BE2C (cell line): Measurements from ENCODE around the gene ABI3.

Source experiments
- DNase-seq: peaks from one replicate; pipeline ENCODE4 v3.0.0-alpha.2; 2020
- H3K27me3 ChIP-seq: fragments of 250-450 bp; sonication (Bioruptor Pico); 2 replicates; pipeline ENCODE4 v1.5.1; 2020; ENCODE audit warnings: mild to moderate bottlenecking
- H3K36me3 ChIP-seq: fragments of 250-450 bp; sonication (Bioruptor Pico); 2 replicates; pipeline ENCODE4 v1.5.1; 2020; ENCODE audit warnings: mild to moderate bottlenecking
- H3K4me1 ChIP-seq: fragments of 250-450 bp; sonication (Bioruptor Pico); 2 replicates; pipeline ENCODE4 v1.5.1; 2020
- H3K4me3 ChIP-seq: 2 replicates; pipeline ENCODE4 v1.5.1; 2011; ENCODE audit warnings: low read depth, low read length
- H3K9me3 ChIP-seq: fragments of 250-450 bp; sonication (Bioruptor Pico); 2 replicates; pipeline ENCODE4 v1.5.1; 2020
- TF ChIP-seq, protein P1 (sequence below): IDR thresholded peaks from 2 replicates; pipeline ENCODE4 v1.5.1; 2012; ENCODE audit warnings: mild to moderate bottlenecking, low read depth, low read length

The ABI3 gene

DNA sequence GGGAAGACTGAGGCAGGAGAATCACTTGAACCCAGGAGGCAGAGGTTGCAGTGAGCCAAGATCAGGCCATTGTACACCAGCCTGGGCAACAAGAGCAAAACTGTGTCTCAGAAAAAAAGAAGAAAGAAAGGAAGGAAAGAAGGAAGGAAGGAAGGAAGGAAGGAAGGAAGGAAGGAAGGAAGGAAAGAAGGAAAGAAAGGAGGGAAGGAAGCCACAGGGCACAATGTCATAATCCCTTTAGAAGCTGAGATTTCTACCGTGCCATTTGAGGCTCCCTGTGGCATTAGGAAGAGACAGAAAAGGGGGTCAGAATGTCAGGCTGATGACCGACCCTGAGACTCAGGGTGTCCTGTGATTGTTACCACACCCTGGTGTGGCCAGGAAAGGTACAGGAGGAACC, 6.7 kb upstream of the ABI3 start:
- Histone ChIP-seq H3K4me1 (no peaks in the 10 kb centered on the region), H3K9me3 (no peaks in the 10 kb centered on the region), H3K36me3 (no peaks in the 10 kb centered on the region), H3K27me3 (peaks cover 51% of the 10 kb centered on the region), H3K4me3 (no peak overlapping the region)
- DNase-seq = no peak
- TF ChIP-seq, protein P1, sequence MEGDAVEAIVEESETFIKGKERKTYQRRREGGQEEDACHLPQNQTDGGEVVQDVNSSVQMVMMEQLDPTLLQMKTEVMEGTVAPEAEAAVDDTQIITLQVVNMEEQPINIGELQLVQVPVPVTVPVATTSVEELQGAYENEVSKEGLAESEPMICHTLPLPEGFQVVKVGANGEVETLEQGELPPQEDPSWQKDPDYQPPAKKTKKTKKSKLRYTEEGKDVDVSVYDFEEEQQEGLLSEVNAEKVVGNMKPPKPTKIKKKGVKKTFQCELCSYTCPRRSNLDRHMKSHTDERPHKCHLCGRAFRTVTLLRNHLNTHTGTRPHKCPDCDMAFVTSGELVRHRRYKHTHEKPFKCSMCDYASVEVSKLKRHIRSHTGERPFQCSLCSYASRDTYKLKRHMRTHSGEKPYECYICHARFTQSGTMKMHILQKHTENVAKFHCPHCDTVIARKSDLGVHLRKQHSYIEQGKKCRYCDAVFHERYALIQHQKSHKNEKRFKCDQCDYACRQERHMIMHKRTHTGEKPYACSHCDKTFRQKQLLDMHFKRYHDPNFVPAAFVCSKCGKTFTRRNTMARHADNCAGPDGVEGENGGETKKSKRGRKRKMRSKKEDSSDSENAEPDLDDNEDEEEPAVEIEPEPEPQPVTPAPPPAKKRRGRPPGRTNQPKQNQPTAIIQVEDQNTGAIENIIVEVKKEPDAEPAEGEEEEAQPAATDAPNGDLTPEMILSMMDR = no peak

DNA sequence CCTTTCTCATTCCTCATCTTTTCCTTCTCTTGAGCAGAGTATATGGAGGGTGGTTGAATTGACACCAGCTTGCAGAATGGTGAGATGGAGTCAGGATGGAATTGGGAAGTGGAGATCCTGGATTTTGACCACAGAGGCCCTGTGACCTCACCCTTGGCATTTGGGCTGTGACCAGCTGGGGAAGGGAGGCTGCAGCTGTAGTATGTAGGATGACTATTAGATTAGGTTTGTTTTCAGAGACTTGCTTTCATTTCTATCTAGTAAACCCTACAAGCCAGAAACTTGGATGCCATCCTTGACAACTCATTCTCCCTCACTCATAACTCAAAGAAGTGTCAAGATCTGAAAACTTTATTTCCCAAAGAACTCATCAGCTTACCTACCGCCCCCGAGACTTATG, 6.0 kb upstream of the ABI3 start:
- TF ChIP-seq, protein P1 = no peak
- no peaks in the 10 kb centered on the region for H3K36me3 ChIP-seq
- no peaks in the 10 kb centered on the region for H3K4me1 ChIP-seq
- no peak overlapping the region for H3K4me3 ChIP-seq
- H3K27me3 ChIP-seq = peaks cover 56% of the 10 kb centered on the region
- DNase-seq = no peak
- H3K9me3 ChIP-seq = no peaks in the 10 kb centered on the region

DNA sequence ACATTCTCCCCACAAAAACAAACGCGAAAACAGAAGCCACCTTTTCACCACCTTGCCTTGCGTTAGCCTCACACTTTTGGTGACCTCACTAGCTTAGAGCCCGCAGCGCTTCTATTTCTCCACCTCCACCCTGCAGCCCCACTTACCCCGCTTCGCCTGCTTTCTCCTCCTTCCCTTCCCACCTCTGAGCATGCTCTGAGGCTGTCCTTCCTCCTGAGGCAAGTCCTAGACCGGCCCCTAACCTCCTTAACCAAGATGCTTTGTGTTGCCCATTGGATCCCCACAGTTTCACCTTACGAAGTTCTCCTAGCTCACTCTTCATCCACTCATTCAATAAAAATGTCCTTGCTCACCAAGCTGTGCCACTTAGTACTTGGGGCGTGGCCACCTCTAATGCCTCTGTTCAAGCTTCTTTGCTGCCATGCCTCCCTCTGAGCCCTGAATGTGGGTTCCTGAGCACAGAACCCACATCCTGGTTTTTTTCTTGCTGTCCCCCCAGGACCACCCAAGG, 1.4 kb upstream of the ABI3 start:
- Histone ChIP-seq H3K36me3 (no peaks in the 10 kb centered on the region), H3K9me3 (no peaks in the 10 kb centered on the region; the same call in 1 of the 2 replicates), H3K4me1 (no peaks in the 10 kb centered on the region), H3K4me3 (no peak overlapping the region), H3K27me3 (peaks cover 36% of the 10 kb centered on the region)
- TF ChIP-seq, protein P1 = no peak
- DNase-seq = no peak

DNA sequence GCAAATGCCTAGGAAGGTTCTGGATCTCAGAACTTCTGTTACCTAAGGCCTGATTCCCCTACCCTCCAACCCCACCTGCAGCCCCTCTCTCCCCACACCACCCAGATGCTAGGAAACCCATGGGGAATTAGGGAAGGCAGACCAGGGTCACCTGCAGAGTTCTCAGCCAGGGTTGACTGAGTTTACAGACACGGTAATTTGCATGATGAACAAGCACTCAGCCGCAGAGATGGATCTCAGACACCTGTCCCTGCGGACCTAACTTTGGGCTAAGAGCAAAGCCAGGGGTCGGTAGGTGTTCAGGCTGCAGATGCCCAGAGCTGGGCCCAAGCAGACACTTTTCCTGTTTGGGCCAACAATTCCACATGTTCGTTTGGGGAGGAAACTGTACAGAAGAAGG, 2.9 kb downstream of the ABI3 start:
- Histone ChIP-seq H3K27me3 (peaks cover 14% of the 10 kb centered on the region), H3K4me1 (no peaks in the 10 kb centered on the region), H3K4me3 (no peak overlapping the region), H3K9me3 (no peaks in the 10 kb centered on the region; the same call in 1 of the 2 replicates), H3K36me3 (no peaks in the 10 kb centered on the region)
- TF ChIP-seq, protein P1 = no peak
- DNase-seq = no peak

DNA sequence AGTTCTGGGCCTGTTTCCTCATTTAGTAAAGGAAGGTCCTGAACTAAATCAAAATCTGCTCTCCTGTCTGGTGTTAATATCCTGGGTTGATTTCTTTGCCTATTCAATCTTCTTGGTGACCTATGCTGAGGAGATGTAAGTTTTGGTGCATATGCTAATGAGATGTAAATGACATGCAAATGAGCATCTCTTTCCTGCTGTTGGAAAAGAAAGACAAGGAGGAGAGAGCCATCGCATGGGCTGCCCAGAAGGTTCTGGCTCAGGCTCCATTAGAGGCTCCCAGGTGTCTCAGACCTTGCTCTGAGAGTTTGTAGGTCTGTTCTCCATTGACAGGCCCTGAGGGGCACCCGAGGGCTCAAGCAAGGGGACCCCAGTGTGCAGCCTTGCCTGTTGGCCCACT, 3.3 kb downstream of the ABI3 start:
- H3K36me3 ChIP-seq = no peaks in the 10 kb centered on the region
- no peak overlapping the region for H3K4me3 ChIP-seq

DNA sequence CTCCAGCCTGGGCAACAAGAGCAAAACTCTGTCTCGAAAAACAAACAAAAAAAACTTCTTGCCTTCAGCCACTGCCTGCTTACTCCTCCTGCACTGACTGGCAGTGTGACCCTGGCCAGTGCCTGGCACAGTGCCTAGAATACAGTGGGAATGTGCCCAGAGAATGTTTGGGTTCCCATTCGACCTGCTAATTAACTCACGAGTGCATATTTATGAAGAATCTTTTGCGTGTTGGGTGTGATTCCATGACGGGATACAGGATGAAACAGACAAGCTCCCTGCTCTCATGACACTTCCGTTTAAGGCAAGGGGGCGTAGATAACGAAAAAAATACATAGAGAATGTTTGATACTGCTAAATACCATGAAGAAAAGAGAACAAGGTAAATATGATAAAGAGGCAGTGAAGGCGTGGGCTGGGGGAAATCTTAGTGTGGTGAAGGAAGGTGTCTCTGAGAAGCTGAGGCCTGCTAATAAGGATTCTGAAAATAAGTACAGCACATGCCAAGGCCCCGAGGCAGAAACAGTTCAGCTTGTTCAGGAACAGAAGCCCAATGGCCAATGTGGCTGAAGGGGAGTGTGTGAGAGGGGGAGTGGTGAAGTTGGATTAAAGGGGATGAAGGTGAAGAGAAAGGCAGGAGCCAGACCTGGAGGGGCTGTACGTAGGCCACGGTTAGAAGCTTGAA, 4.3 kb downstream of the ABI3 start:
- Histone ChIP-seq H3K4me3 (no peak overlapping the region), H3K9me3 (no peaks in the 10 kb centered on the region; the same call in 1 of the 2 replicates), H3K36me3 (no peaks in the 10 kb centered on the region), H3K27me3 (peaks cover 6% of the 10 kb centered on the region), H3K4me1 (no peaks in the 10 kb centered on the region)
- no peak for DNase-seq
- TF ChIP-seq, protein P1 = no peak

More for the DNA sequence above, 3.3 kb downstream of the ABI3 start:
- H3K27me3 ChIP-seq = peaks cover 14% of the 10 kb centered on the region
- H3K4me1 ChIP-seq = no peaks in the 10 kb centered on the region
- TF ChIP-seq, protein P1 = no peak
- DNase-seq = no peak
- no peaks in the 10 kb centered on the region; the same call in 1 of the 2 replicates for H3K9me3 ChIP-seq
